K562 (cell line): ENCODE measurements around the gene HSD3B7. TPM values are rescaled to one million over a fixed set of nuclear protein-coding genes. Genes with fewer than 3 reads are reported as not detected.

Source experiments
- CEBPB ChIP-seq: fragments of 450-650 bp; IDR thresholded peaks from 2 replicates; pipeline ENCODE4 v1.6.1; 2016; ENCODE audit warnings: missing genetic modification characterization, missing compliant biosample characterization
- GATAD2A ChIP-seq: fragments of 450-650 bp; IDR thresholded peaks from 2 replicates; pipeline ENCODE4 v1.6.1; 2017
- HMG20A ChIP-seq: fragments of 450-650 bp; formaldehyde crosslinking; conservative IDR thresholded peaks from 2 replicates; pipeline ENCODE4 v1.4.0; 2020; ENCODE audit warnings: mild to moderate bottlenecking, mixed read lengths
- HMGN3 ChIP-seq: IDR thresholded peaks from 2 replicates; pipeline ENCODE4 v1.6.1; 2011; ENCODE audit warnings: borderline replicate concordance, low read depth, mild to moderate bottlenecking, mixed read lengths, low read length; ENCODE audit not compliant: insufficient read length; ENCODE audit errors: extremely low read depth
- HNRNPUL1 ChIP-seq: fragments of 200-400 bp; formaldehyde crosslinking; IDR thresholded peaks from 2 replicates; pipeline ENCODE4 v1.6.1; 2017; ENCODE audit warnings: low read length
- KAT2B ChIP-seq: IDR thresholded peaks from one replicate; pipeline ENCODE4 v1.6.1; 2012; ENCODE audit warnings: low read depth, mild to moderate bottlenecking, control low read depth, inconsistent platforms, low read length, moderate library complexity
- KLF1 ChIP-seq: fragments of 450-650 bp; IDR thresholded peaks from 2 replicates; pipeline ENCODE4 v1.6.1; 2016; ENCODE audit warnings: missing genetic modification characterization, missing compliant biosample characterization
- MBD2 ChIP-seq: sonication (generic); IDR thresholded peaks from 2 replicates; pipeline ENCODE4 v1.6.1; 2016; ENCODE audit warnings: low read depth, borderline replicate concordance
- MXI1 ChIP-seq: IDR thresholded peaks from 2 replicates; pipeline ENCODE4 v1.6.1; 2011; ENCODE audit warnings: low read depth, mild to moderate bottlenecking, improper control_type of control experiment, low read length
- NCOR1 ChIP-seq: fragments of 450-650 bp; IDR thresholded peaks from 2 replicates; pipeline ENCODE4 v1.6.1; 2016; ENCODE audit warnings: mild to moderate bottlenecking, moderate library complexity
- NEUROD1 ChIP-seq: fragments of 150-350 bp; IDR thresholded peaks from 2 replicates; pipeline ENCODE4 v1.6.1; 2014; ENCODE audit warnings: borderline replicate concordance, low read length, low read depth; ENCODE audit not compliant: partially characterized antibody
- NR1H2 ChIP-seq: sonication (generic); formaldehyde crosslinking; IDR thresholded peaks from 2 replicates; pipeline ENCODE4 v1.4.0; 2020; ENCODE audit warnings: mild to moderate bottlenecking, missing genetic modification reagents
- NR4A1 ChIP-seq, 2 experiments: fragments of 250-450 bp in 1 of 2; fragments of 450-650 bp in 1 of 2; sonication (Bioruptor Pico) in 1 of 2; IDR thresholded peaks; 2 replicates each; pipeline versions ENCODE4 v1.4.0 to v1.6.1; 2016 to 2020; ENCODE audit warnings: mild to moderate bottlenecking in 2 of 2, missing compliant biosample characterization in 1 of 2, missing genetic modification characterization in 1 of 2, moderate library complexity in 1 of 2
- PML ChIP-seq: IDR thresholded peaks from 2 replicates; pipeline ENCODE4 v1.6.1; 2012; ENCODE audit warnings: low read length, inconsistent platforms
- PTRF ChIP-seq: fragments of 450-650 bp; IDR thresholded peaks from 2 replicates; pipeline ENCODE4 v1.6.1; 2016; ENCODE audit warnings: mild to moderate bottlenecking, missing genetic modification characterization, missing compliant biosample characterization
- RBM39 ChIP-seq: fragments of 200-400 bp; formaldehyde crosslinking; optimal IDR thresholded peaks from 2 replicates; pipeline ENCODE3; 2018; ENCODE audit warnings: low read depth, low read length
- RCOR1 ChIP-seq, 2 experiments: IDR thresholded peaks; 2 replicates each; pipeline ENCODE4 v1.6.1; 2012; ENCODE audit warnings: low read depth in 2 of 2, low read length in 2 of 2, borderline replicate concordance in 1 of 2, improper control_type of control experiment in 1 of 2
- RFX1 ChIP-seq: fragments of 450-650 bp; IDR thresholded peaks from 2 replicates; pipeline ENCODE4 v1.6.1; 2016; ENCODE audit warnings: mild to moderate bottlenecking, moderate library complexity
- TGIF2 ChIP-seq: sonication (generic); formaldehyde crosslinking; IDR thresholded peaks from 2 replicates; pipeline ENCODE4 v1.8.1; 2022; ENCODE audit warnings: mild to moderate bottlenecking, missing genetic modification reagents, moderate library complexity
- ZNF121 ChIP-seq: sonication (generic); formaldehyde crosslinking; conservative IDR thresholded peaks from 2 replicates; pipeline ENCODE4 v1.8.0; 2022; ENCODE audit warnings: missing genetic modification reagents
- ZNF3 ChIP-seq: fragments of 250-450 bp; sonication (Bioruptor Pico); IDR thresholded peaks from 2 replicates; pipeline ENCODE4 v1.5.0; 2021; ENCODE audit warnings: mild to moderate bottlenecking, moderate library complexity
- ZNF699 ChIP-seq: fragments of 250-450 bp; sonication (Bioruptor Pico); IDR thresholded peaks from 2 replicates; pipeline ENCODE4 v1.8.0; 2021; ENCODE audit warnings: mild to moderate bottlenecking, moderate library complexity; ENCODE audit not compliant: insufficient replicate concordance
- polyA plus RNA-seq, 8 experiments: library from polyadenylated mRNA; depleted of rRNA in 4 of 8; stranded (reverse) in 5 of 8; unstranded in 3 of 8; fragments of >200 nt; fragmentation: Nextera tagmentation in 2 of 8; fragmentation: Illumina TruSeq in 1 of 8; extraction: Ambion mirVana in 2 of 8; extraction: Trizol in 1 of 8; gene quantifications; 2 replicates each; pipeline versions ENCODE4 v1.2.1 to v1.2.3, GENCODE V29; 2011 to 2014; ENCODE audit warnings: inconsistent platforms in 1 of 8, missing spikeins in 1 of 8
- total RNA-seq, 7 experiments: library from RNA; depleted of rRNA in 6 of 7; stranded (reverse); fragments of >200 nt in 6 of 7; fragmentation: Illumina TruSeq in 2 of 7; extraction: Trizol in 2 of 7; gene quantifications; 2 replicates each; pipeline versions ENCODE4 v1.2.1 to v1.2.3, GENCODE V29; 2011 to 2021; ENCODE audit warnings: low replicate concordance in 1 of 7
- TF ChIP-seq, protein P1 (sequence below): IDR thresholded peaks from 2 replicates; pipeline ENCODE4 v1.6.1; 2012; ENCODE audit warnings: low read depth, low read length, improper control_type of control experiment, borderline replicate concordance
- TF ChIP-seq, protein P2 (sequence below): fragments of 450-650 bp; formaldehyde crosslinking; IDR thresholded peaks from 2 replicates; pipeline ENCODE4 v1.4.0; 2020; ENCODE audit warnings: mild to moderate bottlenecking
- TF ChIP-seq, protein P3 (sequence below): fragments of 450-650 bp; IDR thresholded peaks from 2 replicates; pipeline ENCODE4 v1.6.1; 2016; ENCODE audit warnings: low read depth, mild to moderate bottlenecking, moderate library complexity
- TF ChIP-seq, protein P4 (sequence below): fragments of 250-450 bp; sonication (Bioruptor Pico); IDR thresholded peaks from 2 replicates; pipeline ENCODE4 v1.8.0; 2021; ENCODE audit warnings: moderate library complexity, mild to moderate bottlenecking, inconsistent platforms

The HSD3B7 gene
- total and polyA plus RNA-seq, 9 of the 15 experiments (the other 6 are each of a cell fraction or from before 2014, with no cell fraction given): 5.4 to 49.1 (median 23.0) TPM

DNA sequence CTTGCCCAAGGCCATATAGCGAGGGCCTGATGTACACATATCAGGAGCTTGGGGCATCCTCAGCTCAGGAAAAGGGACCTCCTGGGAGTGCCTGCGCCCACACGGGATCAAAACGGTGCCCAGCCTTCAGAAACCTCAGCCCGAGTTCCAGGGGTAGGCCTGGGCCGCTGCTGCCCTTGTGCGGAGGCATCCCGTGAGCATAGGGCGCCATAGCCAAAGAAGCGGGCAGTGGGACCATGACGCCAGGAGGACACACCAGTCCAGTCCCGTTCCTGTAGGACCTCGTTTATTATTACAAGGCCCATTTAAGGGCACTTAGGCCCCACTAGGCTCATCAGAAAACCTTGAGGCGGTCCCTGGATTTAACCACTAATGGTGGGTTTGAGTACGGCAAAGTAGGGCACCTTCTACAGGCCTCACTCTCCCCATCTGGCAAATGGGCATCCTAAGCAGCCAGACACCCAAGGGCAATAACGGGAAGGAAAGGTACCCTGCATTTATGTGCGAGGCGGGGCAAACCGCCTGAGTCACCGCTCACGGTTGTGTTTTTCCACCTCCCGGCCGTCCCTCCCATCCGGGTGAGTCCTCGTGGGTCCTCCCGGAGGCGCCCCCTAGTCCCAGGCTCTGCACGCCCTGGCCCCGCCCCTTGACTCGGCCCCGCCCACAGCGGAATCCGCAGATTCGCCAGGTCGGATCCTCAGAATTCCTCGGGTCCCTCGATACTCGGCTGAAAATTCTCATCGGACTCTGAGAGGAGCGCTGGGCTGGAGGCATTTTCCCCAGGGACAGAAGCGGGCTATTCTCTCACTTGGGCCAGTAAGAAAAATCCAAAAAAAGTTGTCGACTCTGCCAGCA is 28.2 kb upstream of the HSD3B7 start (continued):
- TF ChIP-seq, protein P1, sequence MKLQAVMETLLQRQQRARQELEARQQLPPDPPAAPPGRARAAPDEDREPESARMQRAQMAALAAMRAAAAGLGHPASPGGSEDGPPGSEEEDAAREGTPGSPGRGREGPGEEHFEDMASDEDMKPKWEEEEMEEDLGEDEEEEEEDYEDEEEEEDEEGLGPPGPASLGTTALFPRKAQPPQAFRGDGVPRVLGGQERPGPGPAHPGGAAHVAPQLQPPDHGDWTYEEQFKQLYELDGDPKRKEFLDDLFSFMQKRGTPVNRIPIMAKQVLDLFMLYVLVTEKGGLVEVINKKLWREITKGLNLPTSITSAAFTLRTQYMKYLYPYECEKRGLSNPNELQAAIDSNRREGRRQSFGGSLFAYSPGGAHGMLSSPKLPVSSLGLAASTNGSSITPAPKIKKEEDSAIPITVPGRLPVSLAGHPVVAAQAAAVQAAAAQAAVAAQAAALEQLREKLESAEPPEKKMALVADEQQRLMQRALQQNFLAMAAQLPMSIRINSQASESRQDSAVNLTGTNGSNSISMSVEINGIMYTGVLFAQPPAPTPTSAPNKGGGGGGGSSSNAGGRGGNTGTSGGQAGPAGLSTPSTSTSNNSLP: no peak
- TF ChIP-seq MXI1 (peak; percentile 61; the same call in 1 of the 2 replicates), NCOR1 (no peak), ZNF3 (0 out of 2 replicates have a peak, but pooled peaks have one; percentile 64), MBD2 (no peak), NR1H2 (no peak), HMG20A (no peak), RCOR1 (IDR thresholded peaks at IDR 0.05; ENCODE audit: borderline replicate concordance in 1 of 2, low read depth in 2 of 2, low read length in 2 of 2) (peak; percentile 76 to 94; a peak in 3 of 4 replicates), PTRF (no peak), KLF1 (tag) (no peak), TGIF2 (CRISPR knock-in tag) (no peak), HMGN3 (no peak), CEBPB (tag) (no peak), RBM39 (no peak), KAT2B (no peak), NR4A1 (CRISPR knock-in tag; IDR thresholded peaks at IDR 0.05) (no peak), NR4A1 (tag; IDR thresholded peaks at IDR 0.05) (no peak), ZNF121 (CRISPR knock-in tag) (0 out of 2 replicates have a peak, but pooled peaks have one; percentile 29), ZNF699 (CRISPR knock-in tag) (no peak), HNRNPUL1 (no peak), RFX1 (no peak), PML (no peak), GATAD2A (no peak), NEUROD1 (no peak)
- TF ChIP-seq, protein P2, sequence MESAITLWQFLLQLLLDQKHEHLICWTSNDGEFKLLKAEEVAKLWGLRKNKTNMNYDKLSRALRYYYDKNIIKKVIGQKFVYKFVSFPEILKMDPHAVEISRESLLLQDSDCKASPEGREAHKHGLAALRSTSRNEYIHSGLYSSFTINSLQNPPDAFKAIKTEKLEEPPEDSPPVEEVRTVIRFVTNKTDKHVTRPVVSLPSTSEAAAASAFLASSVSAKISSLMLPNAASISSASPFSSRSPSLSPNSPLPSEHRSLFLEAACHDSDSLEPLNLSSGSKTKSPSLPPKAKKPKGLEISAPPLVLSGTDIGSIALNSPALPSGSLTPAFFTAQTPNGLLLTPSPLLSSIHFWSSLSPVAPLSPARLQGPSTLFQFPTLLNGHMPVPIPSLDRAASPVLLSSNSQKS: 0 out of 2 replicates have a peak, but pooled peaks have one; percentile 48
- TF ChIP-seq, protein P3, sequence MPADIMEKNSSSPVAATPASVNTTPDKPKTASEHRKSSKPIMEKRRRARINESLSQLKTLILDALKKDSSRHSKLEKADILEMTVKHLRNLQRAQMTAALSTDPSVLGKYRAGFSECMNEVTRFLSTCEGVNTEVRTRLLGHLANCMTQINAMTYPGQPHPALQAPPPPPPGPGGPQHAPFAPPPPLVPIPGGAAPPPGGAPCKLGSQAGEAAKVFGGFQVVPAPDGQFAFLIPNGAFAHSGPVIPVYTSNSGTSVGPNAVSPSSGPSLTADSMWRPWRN: no peak
- TF ChIP-seq, protein P4, sequence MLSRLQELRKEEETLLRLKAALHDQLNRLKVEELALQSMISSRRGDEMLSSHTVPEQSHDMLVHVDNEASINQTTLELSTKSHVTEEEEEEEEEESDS: no peak
